Coronary artery (tissue), 2 donors: ENCODE results near the gene TRIM10.

ENCODE experiments used
- DNase-seq: peaks from one replicate; pipeline ENCODE4 v3.0.0-alpha.2; 2017; ENCODE audit warnings: low spot score
- H3K27ac ChIP-seq, 2 donors: fragments of 200-600 bp; sonication (generic); one replicate each; pipeline ENCODE4 v1.5.1; 2016 to 2019
- H3K4me3 ChIP-seq: fragments of 200-600 bp; sonication (generic); 2 replicates; pipeline ENCODE4 v1.5.1; 2016; ENCODE audit warnings: mild to moderate bottlenecking, moderate library complexity
- CTCF ChIP-seq: fragments of 200-600 bp; sonication (generic); IDR thresholded peaks from one replicate; pipeline ENCODE4 v1.5.1; 2019; ENCODE audit warnings: antibody characterized with exemption

TRIM10 gene

GRCh38 chr6:30152016-30152673 is 8.9 kb downstream of the TRIM10 start:
- TF ChIP-seq CTCF, result no peak
- Histone ChIP-seq H3K27ac (no peak overlapping the region), H3K4me3 (no peak overlapping the region)
- no peak for DNase-seq

GRCh38 chr6:30151580-30151979 is 9.4 kb downstream of the TRIM10 start:
- no peak for DNase-seq
- no peak for TF ChIP-seq CTCF
- H3K27ac ChIP-seq, result no peak overlapping the region
- H3K4me3 ChIP-seq, result no peak overlapping the region

GRCh38 chr6:30150671-30151395 is 10.2 kb downstream of the TRIM10 start:
- no peak for DNase-seq
- no peak for TF ChIP-seq CTCF
- H3K4me3 ChIP-seq, result no peak overlapping the region
- H3K27ac ChIP-seq, result no peak overlapping the region

- no peak for DNase-seq
- Histone ChIP-seq H3K27ac (no peak overlapping the region), H3K4me3 (no peak overlapping the region)
- no peak for TF ChIP-seq CTCF
These were observed 11.0 kb downstream of the TRIM10 start for GRCh38 chr6:30149858-30150550.

GRCh38 chr6:30149234-30149633 is 11.8 kb downstream of the TRIM10 start:
- no peak for DNase-seq
- Histone ChIP-seq H3K27ac (no peak overlapping the region), H3K4me3 (no peak overlapping the region)
- TF ChIP-seq CTCF, result no peak

GRCh38 chr6:30147096-30147495 is 13.9 kb downstream of the TRIM10 start:
- H3K4me3 ChIP-seq, result no peak overlapping the region
- H3K27ac ChIP-seq, result no peak overlapping the region
- DNase-seq, result no peak
- TF ChIP-seq CTCF, result no peak
